Amniotic stem cell (primary cell): Measurements from ENCODE around the gene EEF1AKMT1.
"Not testable (repeated sequence)": the region's sequence is repeated elsewhere in the genome, so short reads cannot be mapped to it uniquely, and the experiment has no call there.

ENCODE experiments used
- DNase-seq: peaks from one replicate; lab custom pipeline; 2025; lab: John Stamatoyannopoulos, UW

Gene EEF1AKMT1

DNA sequence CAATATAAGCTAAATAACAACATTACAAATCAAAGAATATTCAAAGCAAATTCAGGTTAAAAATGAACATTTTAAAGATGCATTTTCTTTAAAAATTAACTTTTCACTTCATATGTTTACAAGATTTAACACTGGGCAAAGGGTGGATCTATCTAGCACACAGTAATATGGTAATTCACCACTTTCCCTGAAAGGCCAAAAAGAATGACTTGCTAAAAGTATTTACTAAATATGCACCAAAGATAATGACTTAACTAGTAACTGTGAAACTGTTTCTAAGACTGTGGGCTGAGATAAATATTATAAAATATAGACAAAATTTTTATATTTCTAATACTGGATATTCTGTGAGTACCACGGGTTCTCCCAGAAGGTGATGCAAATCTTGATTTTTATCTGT lies 4.5 kb upstream of the EEF1AKMT1 start:
- DNase-seq = no peak

DNA sequence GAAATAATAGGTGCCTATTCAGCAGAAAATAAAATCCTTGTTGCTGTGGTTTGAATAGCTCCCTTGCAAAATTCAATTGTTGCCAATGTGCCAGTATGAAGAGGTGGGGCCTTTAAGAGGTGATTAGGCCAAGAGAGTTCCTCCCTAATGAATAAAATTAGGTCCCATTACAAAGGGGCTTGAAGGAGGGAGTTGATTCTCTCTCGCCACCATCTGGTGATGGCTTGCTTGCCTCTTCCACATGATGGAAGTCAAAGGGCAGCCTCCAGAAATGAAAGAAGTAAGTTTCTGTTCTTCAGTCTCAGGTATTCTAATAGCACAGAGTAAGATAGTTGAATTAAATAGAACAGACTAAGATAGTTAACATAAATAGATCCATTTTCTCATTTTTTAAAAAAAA lies 3.0 kb upstream of the EEF1AKMT1 start:
- DNase-seq = no peak

DNA sequence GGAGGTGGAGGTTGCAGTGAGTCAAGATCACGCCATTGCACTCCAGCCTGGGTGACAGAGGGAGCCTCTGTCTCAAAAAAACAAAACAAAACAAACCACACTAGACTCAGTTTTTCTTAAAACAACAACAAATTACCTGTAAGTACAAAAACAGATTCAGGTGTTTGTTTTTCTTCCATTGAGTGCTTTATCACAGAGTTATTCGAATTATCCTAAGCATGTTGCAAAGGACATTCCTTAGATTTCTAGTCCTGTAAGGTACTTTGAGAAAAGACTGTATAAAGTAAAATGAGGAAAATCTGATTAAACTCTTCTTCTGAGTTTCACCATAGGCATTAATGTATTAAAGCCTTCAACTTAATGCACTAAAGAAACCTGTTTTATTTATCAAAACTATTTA lies 2.2 kb upstream of the EEF1AKMT1 start:
- DNase-seq = no peak

- no peak for DNase-seq
Observed at GRCh38 chr13:20774746-20775145, 985 bp upstream of the EEF1AKMT1 start.

DNA sequence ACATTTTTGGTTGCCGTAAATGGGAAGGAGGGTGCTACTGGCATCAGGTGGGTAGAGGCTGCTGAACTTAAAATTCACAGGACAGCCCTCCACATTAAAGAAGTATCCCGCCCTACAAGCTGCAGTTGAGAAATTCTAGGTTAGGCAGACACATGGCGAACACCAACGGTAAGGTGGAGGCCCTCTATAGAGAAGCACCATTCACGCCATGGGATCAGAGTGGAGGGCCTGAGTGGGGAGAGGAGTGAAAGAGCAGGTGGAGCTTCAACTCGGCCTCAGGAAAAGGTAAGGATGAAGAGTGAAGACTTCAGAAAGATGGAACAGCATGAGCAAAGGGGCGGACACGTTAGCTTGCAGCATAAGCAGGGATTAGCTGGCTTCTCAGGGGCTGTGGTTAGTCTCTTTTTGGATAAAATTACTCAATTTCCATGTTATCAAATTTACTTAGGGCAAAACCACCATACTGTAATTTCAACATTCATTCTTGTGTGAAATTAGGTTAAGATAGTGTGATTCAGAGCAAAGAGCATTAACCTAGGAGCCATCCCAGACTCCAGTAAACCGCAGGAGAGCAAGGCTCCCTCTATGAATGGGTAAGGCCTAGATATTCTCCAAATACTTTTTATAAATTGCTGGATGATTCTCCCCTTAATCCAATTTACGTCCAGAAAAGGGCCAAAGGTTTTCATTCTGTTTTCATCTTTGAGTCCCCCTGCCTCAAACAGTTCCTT lies 1.2 kb downstream of the EEF1AKMT1 start:
- DNase-seq = no peak

DNA sequence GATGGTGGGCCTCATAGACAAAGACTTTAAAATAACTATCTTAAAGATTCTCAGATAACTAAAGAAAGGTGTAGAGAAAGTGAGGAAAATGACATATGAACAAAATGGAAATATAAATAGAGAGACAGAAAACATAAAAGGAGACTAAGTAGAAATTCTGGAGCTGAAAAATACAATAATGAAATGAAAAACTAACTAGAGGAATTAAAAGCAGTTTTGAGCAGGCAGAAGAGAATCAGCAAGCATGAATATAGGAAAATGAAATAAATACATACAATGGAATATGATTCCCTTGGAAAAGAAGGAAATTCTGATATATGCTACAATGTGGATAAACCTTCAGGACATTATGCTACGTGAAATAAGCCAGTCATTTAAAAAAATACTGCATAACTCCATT lies 3.9 kb downstream of the EEF1AKMT1 start:
- DNase-seq = no peak

DNA sequence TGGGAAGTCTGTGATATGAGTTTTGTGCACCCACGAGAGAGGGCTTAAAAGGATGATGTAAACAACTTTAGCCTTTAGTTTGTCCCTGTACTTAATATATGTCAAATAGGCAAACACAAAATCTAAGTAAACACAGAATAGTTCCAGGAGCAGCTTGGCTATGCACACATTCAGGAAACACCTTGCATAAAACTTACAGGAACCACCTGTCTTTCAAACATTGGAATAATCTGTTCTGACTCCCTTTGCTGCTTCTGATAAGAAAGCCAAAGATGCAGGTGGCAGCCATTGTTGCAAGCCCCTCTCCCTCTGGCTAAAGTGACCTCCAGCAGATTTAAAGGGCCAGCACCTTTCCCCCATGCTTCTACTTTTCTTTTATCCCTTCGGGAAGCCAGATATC lies 4.7 kb downstream of the EEF1AKMT1 start:
- no peak for DNase-seq

DNA sequence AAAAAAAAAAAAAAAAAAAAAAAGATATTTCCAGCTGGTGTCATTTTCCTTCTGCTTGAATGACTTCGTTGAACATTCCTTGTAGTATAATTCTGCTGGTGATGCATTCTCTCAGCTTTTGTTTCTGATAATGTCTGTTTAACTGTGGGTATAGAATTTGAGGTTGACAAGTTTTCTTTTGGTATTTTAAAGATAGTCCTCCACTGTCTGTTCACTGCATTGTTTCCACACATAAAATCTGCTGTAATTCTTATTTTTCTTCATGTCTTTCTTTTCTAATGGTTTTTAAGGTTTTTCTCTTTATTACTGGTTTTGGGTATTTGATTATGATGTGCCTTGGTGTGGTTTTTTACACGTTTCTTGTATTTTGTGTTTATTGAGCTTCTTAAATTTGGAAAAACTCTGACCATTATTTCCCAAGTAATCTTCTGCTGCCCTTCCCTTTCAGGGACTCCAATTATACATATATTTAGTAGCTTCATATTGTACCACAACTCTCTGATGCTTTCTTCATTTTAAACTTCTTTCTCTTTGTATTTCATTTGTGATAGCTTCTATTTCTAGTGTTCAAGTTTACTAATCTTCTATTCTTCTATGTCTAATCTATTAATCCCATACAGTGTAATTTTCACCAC lies 6.3 kb downstream of the EEF1AKMT1 start:
- DNase-seq = no peak

GRCh38 chr13:20760872-20761271 lies 12.9 kb downstream of the EEF1AKMT1 start:
- DNase-seq = no peak

- no peak for DNase-seq
Observed at GRCh38 chr13:20754009-20754408, 19.8 kb downstream of the EEF1AKMT1 start.

DNA sequence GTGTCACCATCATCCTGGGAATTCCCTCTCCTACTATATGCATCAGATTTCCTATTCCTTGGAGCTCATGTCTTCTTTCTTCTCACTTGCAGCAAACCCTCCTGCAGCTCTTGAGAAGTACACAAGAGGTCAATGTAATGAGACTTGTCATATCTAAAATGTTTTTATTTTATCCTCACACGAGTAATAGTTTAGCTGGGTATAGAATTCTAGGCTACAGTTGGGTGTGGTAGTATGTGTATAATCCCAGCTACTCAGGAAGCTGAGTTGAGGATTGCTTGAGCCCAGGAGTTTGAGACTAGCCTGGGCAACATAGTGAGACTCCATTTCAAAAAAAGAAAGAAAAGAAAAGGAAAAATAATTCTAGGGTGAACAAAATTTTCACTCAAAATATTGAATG lies 24.4 kb downstream of the EEF1AKMT1 start:
- DNase-seq = no peak

- DNase-seq = not testable (repeated sequence)
Observed at GRCh38 chr13:20743830-20744404, 29.8 kb downstream of the EEF1AKMT1 start.

DNA sequence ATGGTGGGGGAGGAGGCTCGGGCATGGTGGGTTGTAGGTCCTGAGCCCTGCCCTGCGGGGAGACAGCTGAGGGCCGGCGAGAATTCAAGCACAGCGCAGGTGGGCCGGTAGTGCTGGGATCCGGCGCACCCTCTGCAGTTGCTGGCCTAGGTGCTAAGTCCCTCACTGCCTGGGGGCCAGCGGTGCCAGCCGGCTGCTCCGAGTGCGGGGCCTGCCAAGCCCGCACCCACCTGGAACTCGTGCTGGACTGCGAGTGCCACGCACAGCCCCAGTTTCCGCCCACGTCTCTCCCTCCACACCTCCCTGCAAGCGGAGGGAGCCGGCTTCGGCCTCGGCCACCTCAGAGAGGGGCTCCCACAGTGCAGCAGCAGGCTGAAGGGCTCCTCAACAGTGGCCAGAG lies 33.7 kb downstream of the EEF1AKMT1 start:
- DNase-seq = no peak

GRCh38 chr13:20738616-20739015 lies 35.1 kb downstream of the EEF1AKMT1 start:
- no peak for DNase-seq

GRCh38 chr13:20729633-20730585 lies 43.9 kb downstream of the EEF1AKMT1 start:
- no peak for DNase-seq

DNA sequence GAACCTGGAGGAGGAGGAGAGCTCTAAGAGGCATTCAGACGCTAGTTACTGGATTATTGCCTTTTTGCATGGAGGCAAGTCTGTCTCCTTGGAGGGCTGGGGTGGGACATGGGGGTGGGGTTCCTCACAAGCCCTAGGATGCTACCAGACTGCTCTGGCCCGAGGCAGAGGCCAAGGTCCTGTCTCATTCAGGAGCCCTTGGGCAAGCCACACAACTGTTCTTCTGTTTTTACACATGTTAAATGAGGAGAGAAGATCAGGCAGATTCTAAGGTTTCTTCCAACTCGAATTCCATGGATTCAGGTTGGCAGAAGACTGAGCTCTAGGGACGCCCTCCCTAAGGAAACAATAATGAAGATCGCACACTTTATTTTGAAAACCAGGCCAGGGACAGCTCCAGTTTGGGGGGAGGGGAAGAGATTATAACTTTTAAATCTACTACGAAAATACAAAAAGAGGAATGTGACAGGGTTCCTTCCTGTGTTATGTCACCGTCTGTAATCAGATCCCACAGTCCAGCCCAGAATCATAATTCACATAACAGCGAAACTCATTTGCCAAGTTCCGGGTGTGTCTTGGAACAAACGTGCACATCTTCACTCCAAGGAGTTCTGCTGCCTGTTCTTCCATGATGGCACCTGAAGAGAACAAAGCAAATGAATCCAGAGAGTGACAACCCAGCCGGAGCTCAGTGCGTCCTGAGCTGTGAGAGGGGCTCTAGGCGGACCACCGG lies 45.0 kb downstream of the EEF1AKMT1 start:
- no peak for DNase-seq

DNA sequence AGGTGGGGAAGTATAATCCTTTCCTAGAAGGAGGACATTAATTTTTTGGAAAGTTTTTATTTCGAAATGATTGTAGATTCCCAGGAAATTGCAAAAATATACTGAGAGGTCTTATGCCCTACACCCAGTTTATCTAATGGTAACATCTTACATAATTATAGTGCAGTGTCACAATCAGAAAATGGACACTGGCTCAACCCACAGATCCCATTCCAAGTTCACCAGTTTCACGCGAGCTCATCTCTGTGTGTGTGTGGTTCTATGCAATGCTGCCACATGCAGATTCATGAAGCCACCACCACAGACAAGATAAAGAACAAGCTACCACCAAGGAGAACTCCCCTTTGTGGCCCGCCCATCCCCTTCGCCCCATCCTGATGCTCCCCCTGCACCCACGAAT lies 45.9 kb downstream of the EEF1AKMT1 start:
- DNase-seq = no peak

- peak; percentile 17 for DNase-seq
Observed at GRCh38 chr13:20721454-20722357, 52.1 kb downstream of the EEF1AKMT1 start.

DNA sequence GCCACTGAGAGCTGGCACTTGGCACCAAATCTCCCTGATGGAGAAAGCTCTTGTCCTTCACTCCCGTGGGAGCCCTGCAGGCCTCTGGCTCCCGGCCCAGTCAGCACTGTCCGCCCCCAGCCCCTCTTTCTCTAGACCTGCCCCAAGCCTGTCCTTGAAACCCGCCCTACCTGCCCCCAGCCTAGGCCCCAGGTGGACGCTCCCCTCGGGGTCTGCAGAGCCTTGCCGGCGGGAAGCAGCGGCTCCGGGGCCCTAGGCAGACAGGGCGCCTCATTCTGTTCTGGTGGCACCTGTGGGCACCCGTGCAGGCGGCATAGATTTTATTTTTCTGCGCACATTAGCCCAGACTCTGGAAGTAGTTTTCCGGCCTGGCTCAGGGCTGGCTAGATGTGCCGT lies 52.7 kb downstream of the EEF1AKMT1 start:
- no peak for DNase-seq

GRCh38 chr13:20720499-20720898 lies 53.3 kb downstream of the EEF1AKMT1 start:
- DNase-seq = no peak

GRCh38 chr13:20719783-20720182 lies 54.0 kb downstream of the EEF1AKMT1 start:
- no peak for DNase-seq
